A375 (cell line): ENCODE data around the gene SKOR1. TPM values are rescaled to one million over a fixed set of nuclear protein-coding genes. Genes with fewer than 3 reads are reported as not detected.

Experiments used
- small RNA-seq: library from RNA; depleted of rRNA; stranded (forward); fragments of <200 nt; gene quantifications from one replicate; pipeline ENCODE3, GENCODE V24; 2014
- total RNA-seq: library from RNA; depleted of rRNA; stranded (reverse); fragments of >200 nt; shearing (Covaris generic); gene quantifications from 2 replicates; pipeline ENCODE4 v1.2.3, GENCODE V29; 2014; rRNA removed

SKOR1 gene, protein sequence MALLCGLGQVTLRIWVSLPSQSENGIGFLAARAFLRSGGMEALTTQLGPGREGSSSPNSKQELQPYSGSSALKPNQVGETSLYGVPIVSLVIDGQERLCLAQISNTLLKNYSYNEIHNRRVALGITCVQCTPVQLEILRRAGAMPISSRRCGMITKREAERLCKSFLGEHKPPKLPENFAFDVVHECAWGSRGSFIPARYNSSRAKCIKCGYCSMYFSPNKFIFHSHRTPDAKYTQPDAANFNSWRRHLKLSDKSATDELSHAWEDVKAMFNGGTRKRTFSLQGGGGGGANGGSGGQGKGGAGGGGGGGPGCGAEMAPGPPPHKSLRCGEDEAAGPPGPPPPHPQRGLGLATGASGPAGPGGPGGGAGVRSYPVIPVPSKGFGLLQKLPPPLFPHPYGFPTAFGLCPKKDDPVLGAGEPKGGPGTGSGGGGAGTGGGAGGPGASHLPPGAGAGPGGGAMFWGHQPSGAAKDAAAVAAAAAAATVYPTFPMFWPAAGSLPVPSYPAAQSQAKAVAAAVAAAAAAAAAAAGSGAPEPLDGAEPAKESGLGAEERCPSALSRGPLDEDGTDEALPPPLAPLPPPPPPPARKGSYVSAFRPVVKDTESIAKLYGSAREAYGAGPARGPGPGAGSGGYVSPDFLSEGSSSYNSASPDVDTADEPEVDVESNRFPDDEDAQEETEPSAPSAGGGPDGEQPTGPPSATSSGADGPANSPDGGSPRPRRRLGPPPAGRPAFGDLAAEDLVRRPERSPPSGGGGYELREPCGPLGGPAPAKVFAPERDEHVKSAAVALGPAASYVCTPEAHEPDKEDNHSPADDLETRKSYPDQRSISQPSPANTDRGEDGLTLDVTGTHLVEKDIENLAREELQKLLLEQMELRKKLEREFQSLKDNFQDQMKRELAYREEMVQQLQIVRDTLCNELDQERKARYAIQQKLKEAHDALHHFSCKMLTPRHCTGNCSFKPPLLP
- total RNA-seq, result 0.53 and 1.1 TPM in 2 replicates

DNA sequence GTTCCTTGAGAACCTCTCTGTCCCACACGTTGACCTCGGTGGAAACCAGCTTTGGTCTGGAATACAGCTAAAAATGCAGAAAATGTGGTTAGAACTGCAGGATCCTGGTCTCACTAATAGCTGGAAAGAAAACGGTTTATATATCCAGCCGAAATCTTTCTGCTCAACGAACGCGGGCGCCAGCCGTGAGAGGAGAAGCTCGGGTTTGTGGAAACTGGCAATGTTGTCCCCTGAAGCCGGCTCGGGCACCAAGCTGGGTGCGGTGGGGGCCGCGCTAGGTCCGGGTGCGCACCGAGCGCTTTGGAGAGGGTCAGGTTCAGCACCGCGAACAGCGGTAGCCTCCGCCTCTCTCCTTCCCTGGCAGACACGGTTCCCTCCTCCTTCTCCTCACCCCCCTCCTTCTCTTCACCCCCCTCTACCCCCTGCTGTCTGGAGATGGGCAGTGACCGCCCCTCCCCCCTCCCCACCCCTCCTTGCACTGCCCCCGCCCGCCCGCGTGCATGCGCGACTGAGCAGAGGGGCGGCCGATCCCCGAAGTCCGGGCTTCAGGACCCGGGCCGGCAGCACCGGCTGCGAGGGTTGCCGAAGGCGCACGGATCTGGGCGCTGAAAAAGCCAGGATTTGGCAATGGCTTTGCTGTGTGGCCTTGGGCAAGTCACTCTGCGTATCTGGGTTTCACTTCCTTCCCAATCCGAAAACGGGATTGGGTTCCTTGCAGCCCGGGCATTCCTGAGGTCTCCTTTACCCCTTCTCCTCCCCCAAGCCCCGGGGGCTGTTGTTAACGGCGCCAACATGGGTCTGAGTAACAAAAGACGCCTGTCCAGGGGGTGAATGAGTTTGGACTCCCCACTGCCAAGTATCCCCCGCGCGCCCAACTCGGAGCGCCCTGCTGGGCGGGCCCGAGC lies at the start of gene SKOR1:
Gene SKOR1, plus strand, starts transcription at position 534 of the 905 bp plus-strand sequence. Its CDS starts 94 bp downstream, at position 628.

DNA sequence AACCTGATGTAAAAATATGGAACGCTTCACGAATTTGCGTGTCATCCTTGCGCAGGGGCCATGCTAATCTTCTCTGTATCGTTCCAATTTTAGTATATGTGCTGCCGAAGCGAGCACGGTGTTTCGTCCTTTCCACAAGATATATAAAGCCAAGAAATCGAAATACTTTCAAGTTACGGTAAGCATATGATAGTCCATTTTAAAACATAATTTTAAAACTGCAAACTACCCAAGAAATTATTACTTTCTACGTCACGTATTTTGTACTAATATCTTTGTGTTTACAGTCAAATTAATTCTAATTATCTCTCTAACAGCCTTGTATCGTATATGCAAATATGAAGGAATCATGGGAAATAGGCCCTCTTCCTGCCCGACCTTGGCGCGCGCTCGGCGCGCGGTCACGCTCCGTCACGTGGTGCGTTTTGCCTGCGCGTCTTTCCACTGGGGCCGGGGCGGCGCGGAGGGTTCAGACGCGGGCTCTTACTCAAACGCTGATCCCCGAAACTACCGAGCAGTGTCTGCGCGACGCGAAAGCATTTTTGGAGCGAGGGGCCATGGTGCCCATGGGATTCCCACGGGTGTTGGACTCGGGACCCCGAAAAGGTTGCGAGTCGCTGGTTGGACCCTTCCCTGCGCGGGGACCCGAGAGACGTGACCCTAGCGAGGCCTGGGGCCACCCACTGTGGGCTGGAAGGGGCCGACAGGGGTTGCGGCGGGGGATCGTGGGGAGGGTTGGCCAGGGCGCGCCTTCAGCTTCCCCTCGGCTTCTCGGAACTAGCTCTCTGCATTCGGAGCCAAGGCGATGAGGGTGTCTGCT lies 14.8 kb downstream of the SKOR1 start, which contains the start of gene RNU6-1:
Gene RNU6-1, minus strand, starts transcription at position 117 of the 820 bp plus-strand sequence.

Small RNA genes within 50 kb of the gene (small RNA-seq; reads per million reads assigned to genes)
- gene RNU6-1, result 3.2 reads per million, percentile 80 among the genes with 10 or more reads in this experiment

Other genes with a start within 250 kb of the SKOR1 start
- gene RNU6-1, start 14.5 kb downstream of the SKOR1 start, total RNA-seq, result not detected in 2 replicates
- 7.9 and 19.5 TPM in 2 replicates for gene PIAS1, start 228.8 kb downstream of the SKOR1 start, total RNA-seq